Stimulated activated memory B cell treated with anti-CD40 and anti-IgM and Interleukin-4, amounts not matched to agents 10 μg/mL and 1 μg/mL and 100 μg/mL, for 72 hours (primary cell): Measurements from ENCODE around the gene MTA1.

Experiments
- ATAC-seq: fragments of 150-1000 bp; cut with Tn5 transposase; 2 replicates; pipeline ENCODE4 v1.10.0; 2021
- H3K27ac Mint-ChIP-seq: one replicate; pipeline ENCODE4 v1.8.0; 2022; ENCODE audit warnings: mild to moderate bottlenecking, mixed read lengths
- H3K27me3 Mint-ChIP-seq: one replicate; pipeline ENCODE4 v1.8.0; 2022; ENCODE audit warnings: mixed read lengths
- H3K36me3 Mint-ChIP-seq: one replicate; pipeline ENCODE4 v1.8.0; 2022; ENCODE audit warnings: mixed read lengths
- H3K4me1 Mint-ChIP-seq: one replicate; pipeline ENCODE4 v1.8.0; 2022; ENCODE audit warnings: mixed read lengths
- H3K4me3 Mint-ChIP-seq: one replicate; pipeline ENCODE4 v1.8.0; 2022; ENCODE audit warnings: mild to moderate bottlenecking, moderate library complexity, mixed read lengths
- H3K9me3 Mint-ChIP-seq: one replicate; pipeline ENCODE4 v1.8.0; 2022; ENCODE audit warnings: mixed read lengths

MTA1 gene

GRCh38 chr14:105450864-105451720, 31.5 kb downstream of the MTA1 start:
- H3K9me3 Mint-ChIP-seq = no peaks in the 10 kb centered on the region
- H3K4me1 Mint-ChIP-seq = peaks cover 24% of the 10 kb centered on the region
- no peak for ATAC-seq
- peaks cover 40% of the 10 kb centered on the region for H3K36me3 Mint-ChIP-seq
- H3K27me3 Mint-ChIP-seq = no peaks in the 10 kb centered on the region
- no peak overlapping the region for H3K4me3 Mint-ChIP-seq
- no peak overlapping the region for H3K27ac Mint-ChIP-seq

- Mint-ChIP-seq H3K36me3 (peaks cover 40% of the 10 kb centered on the region), H3K27ac (no peak overlapping the region), H3K9me3 (no peaks in the 10 kb centered on the region), H3K27me3 (no peaks in the 10 kb centered on the region), H3K4me1 (peaks cover 21% of the 10 kb centered on the region), H3K4me3 (no peak overlapping the region)
- ATAC-seq = no peak
These were observed 33.3 kb downstream of the MTA1 start for GRCh38 chr14:105452963-105453362.

GRCh38 chr14:105453847-105454246, 34.2 kb downstream of the MTA1 start:
- H3K4me1 Mint-ChIP-seq = peaks cover 14% of the 10 kb centered on the region
- H3K9me3 Mint-ChIP-seq = no peaks in the 10 kb centered on the region
- no peak overlapping the region for H3K27ac Mint-ChIP-seq
- no peak overlapping the region for H3K4me3 Mint-ChIP-seq
- H3K36me3 Mint-ChIP-seq = peaks cover 40% of the 10 kb centered on the region
- H3K27me3 Mint-ChIP-seq = no peaks in the 10 kb centered on the region
- no peak for ATAC-seq

GRCh38 chr14:105455086-105455640, 35.5 kb downstream of the MTA1 start:
- Mint-ChIP-seq H3K27me3 (no peaks in the 10 kb centered on the region), H3K27ac (no peak overlapping the region), H3K4me3 (no peak overlapping the region), H3K4me1 (peaks cover 14% of the 10 kb centered on the region), H3K9me3 (no peaks in the 10 kb centered on the region), H3K36me3 (peaks cover 39% of the 10 kb centered on the region)
- ATAC-seq = no peak

GRCh38 chr14:105455766-105456660, 36.4 kb downstream of the MTA1 start:
- Mint-ChIP-seq H3K4me1 (peaks cover 14% of the 10 kb centered on the region), H3K4me3 (no peak overlapping the region), H3K27ac (no peak overlapping the region), H3K9me3 (no peaks in the 10 kb centered on the region), H3K36me3 (peaks cover 41% of the 10 kb centered on the region), H3K27me3 (no peaks in the 10 kb centered on the region)
- no peak for ATAC-seq

GRCh38 chr14:105456736-105457617, 37.4 kb downstream of the MTA1 start:
- ATAC-seq = no peak
- no peak overlapping the region for H3K4me3 Mint-ChIP-seq
- H3K27ac Mint-ChIP-seq = no peak overlapping the region
- peaks cover 46% of the 10 kb centered on the region for H3K36me3 Mint-ChIP-seq
- no peaks in the 10 kb centered on the region for H3K9me3 Mint-ChIP-seq
- H3K4me1 Mint-ChIP-seq = peaks cover 14% of the 10 kb centered on the region
- no peaks in the 10 kb centered on the region for H3K27me3 Mint-ChIP-seq

- Mint-ChIP-seq H3K4me1 (peaks cover 14% of the 10 kb centered on the region), H3K36me3 (peaks cover 38% of the 10 kb centered on the region), H3K27me3 (no peaks in the 10 kb centered on the region), H3K4me3 (no peak overlapping the region), H3K9me3 (no peaks in the 10 kb centered on the region), H3K27ac (no peak overlapping the region)
- no peak for ATAC-seq
These were observed 38.4 kb downstream of the MTA1 start for GRCh38 chr14:105458010-105458409.

- Mint-ChIP-seq H3K4me1 (peaks cover 14% of the 10 kb centered on the region), H3K4me3 (no peak overlapping the region), H3K27ac (no peak overlapping the region), H3K36me3 (peaks cover 39% of the 10 kb centered on the region), H3K9me3 (no peaks in the 10 kb centered on the region), H3K27me3 (no peaks in the 10 kb centered on the region)
- no peak for ATAC-seq
These were observed 38.9 kb downstream of the MTA1 start for GRCh38 chr14:105458571-105458970.

GRCh38 chr14:105460116-105460515, 40.5 kb downstream of the MTA1 start:
- ATAC-seq = no peak
- Mint-ChIP-seq H3K36me3 (peaks cover 32% of the 10 kb centered on the region), H3K27me3 (no peaks in the 10 kb centered on the region), H3K4me1 (peaks cover 7% of the 10 kb centered on the region), H3K9me3 (no peaks in the 10 kb centered on the region), H3K27ac (no peak overlapping the region), H3K4me3 (no peak overlapping the region)

- H3K4me3 Mint-ChIP-seq = no peak overlapping the region
- no peaks in the 10 kb centered on the region for H3K9me3 Mint-ChIP-seq
- no peaks in the 10 kb centered on the region for H3K27me3 Mint-ChIP-seq
- peaks cover 32% of the 10 kb centered on the region for H3K36me3 Mint-ChIP-seq
- H3K4me1 Mint-ChIP-seq = peaks cover 2% of the 10 kb centered on the region
- no peak overlapping the region for H3K27ac Mint-ChIP-seq
- ATAC-seq = no peak
These were observed 41.0 kb downstream of the MTA1 start for GRCh38 chr14:105460616-105461015.

- no peak overlapping the region for H3K4me3 Mint-ChIP-seq
- no peak for ATAC-seq
These were observed 42.3 kb downstream of the MTA1 start for GRCh38 chr14:105461903-105462302.

GRCh38 chr14:105464501-105464900, 44.9 kb downstream of the MTA1 start:
- Mint-ChIP-seq H3K36me3 (peaks cover 30% of the 10 kb centered on the region), H3K27ac (no peak overlapping the region), H3K4me3 (no peak overlapping the region), H3K27me3 (no peaks in the 10 kb centered on the region), H3K4me1 (no peaks in the 10 kb centered on the region), H3K9me3 (no peaks in the 10 kb centered on the region)
- no peak for ATAC-seq

More at GRCh38 chr14:105461903-105462302, 42.3 kb downstream of the MTA1 start:
- H3K9me3 Mint-ChIP-seq = no peaks in the 10 kb centered on the region
- no peaks in the 10 kb centered on the region for H3K27me3 Mint-ChIP-seq
- H3K27ac Mint-ChIP-seq = no peak overlapping the region
- no peaks in the 10 kb centered on the region for H3K4me1 Mint-ChIP-seq
- H3K36me3 Mint-ChIP-seq = peaks cover 30% of the 10 kb centered on the region

GRCh38 chr14:105465209-105466031, 45.8 kb downstream of the MTA1 start:
- no peaks in the 10 kb centered on the region for H3K9me3 Mint-ChIP-seq
- H3K27me3 Mint-ChIP-seq = no peaks in the 10 kb centered on the region
- H3K36me3 Mint-ChIP-seq = peaks cover 28% of the 10 kb centered on the region
- no peak overlapping the region for H3K27ac Mint-ChIP-seq
- no peak for ATAC-seq
- no peak overlapping the region for H3K4me3 Mint-ChIP-seq
- no peaks in the 10 kb centered on the region for H3K4me1 Mint-ChIP-seq
